OCI-LY7 (cell line): ENCODE results near the gene MAP3K5.

Experiments
- CTCF ChIP-seq: fragments of 200-600 bp; sonication (generic); conservative IDR thresholded peaks from 2 replicates; pipeline ENCODE4 v1.5.1; 2014; ENCODE audit warnings: mild to moderate bottlenecking, antibody characterized with exemption, low read length, moderate library complexity, mixed read lengths
- EZH2phosphoT487 ChIP-seq: fragments of 200-600 bp; sonication (generic); IDR thresholded peaks from 2 replicates; pipeline ENCODE4 v1.6.1; 2018; ENCODE audit warnings: low read depth, borderline replicate concordance, mild to moderate bottlenecking, mixed run types, antibody characterized with exemption, low read length, moderate library complexity, mixed read lengths

- TF ChIP-seq CTCF (no peak), EZH2phosphoT487 (no peak)
Observed at GRCh38 chr6:136777651-136778050, 14.6 kb downstream of the MAP3K5 start.
